Measurements from ENCODE around the gene AFF3. TPM values are rescaled to one million over a fixed set of nuclear protein-coding genes. Genes with fewer than 3 reads are reported as not detected.

AFF3 gene
- total and polyA plus RNA-seq, 2 donors (not counting 3 experiments of a cell fraction or from before 2014, with no cell fraction given) = 0.06 to 0.07 TPM

DNA sequence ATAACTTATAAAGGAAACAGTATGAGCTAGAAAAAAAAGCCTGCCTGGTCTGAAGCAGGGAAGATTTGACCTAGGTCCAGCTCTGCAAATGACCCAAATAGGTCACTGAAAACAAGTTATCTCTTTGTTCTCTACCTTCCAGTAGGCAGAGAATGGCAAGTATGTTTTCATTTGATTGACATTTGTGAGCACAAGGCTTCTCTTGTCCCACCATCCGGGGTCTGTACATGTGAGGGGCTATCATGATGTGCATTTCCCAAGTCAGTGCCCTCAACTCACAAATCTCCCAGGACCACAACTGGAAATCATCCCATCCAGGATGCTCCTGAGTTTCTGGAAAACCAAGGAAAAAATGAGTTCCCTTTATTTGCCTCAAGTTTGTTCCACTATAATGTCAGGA is 309.5 kb downstream of the AFF3 start:
- Histone ChIP-seq H3K27me3 (ENCODE audit: control insufficient read depth in 2 of 2, insufficient read depth in 2 of 2, low read length in 2 of 2) (peaks cover 4 to 5% of the 10 kb centered on the region in 2 experiments), H3K4me1 (ENCODE audit: control insufficient read depth, extremely low read depth, insufficient read depth, low read length) (no peaks in the 10 kb centered on the region), H3K4me2 (ENCODE audit: insufficient read depth, low read length) (no peak overlapping the region), H3K9me3 (replicated peaks; ENCODE audit: control insufficient read depth, insufficient read depth, low read length) (no peaks in the 10 kb centered on the region), H3K36me3 (ENCODE audit: control insufficient read depth in 2 of 2, extremely low read depth in 1 of 2, insufficient read depth in 2 of 2, low read length in 2 of 2) (no peaks in the 10 kb centered on the region), H3K79me2 (ENCODE audit: control insufficient read depth, insufficient read depth, low read length) (no peaks in the 10 kb centered on the region), H3K4me3 (replicated peaks in 1 of 3; ENCODE audit: insufficient read depth in 1 of 3, low read depth in 1 of 3, low read length in 3 of 3) (no peak overlapping the region), H3K9me1 (replicated peaks; ENCODE audit: control insufficient read depth, extremely low read depth, insufficient read depth, low read length) (no peaks in the 10 kb centered on the region), H3K27ac (ENCODE audit: insufficient read depth, low read depth, low read length) (no peak overlapping the region), H2AFZ (ENCODE audit: low read depth, low read length) (no peak overlapping the region), H3K9ac (replicated peaks; ENCODE audit: extremely low read depth, insufficient read depth, low read length) (no peak overlapping the region), H4K20me1 (replicated peaks; ENCODE audit: control insufficient read depth, extremely low read depth, insufficient read depth, low read length) (no peaks in the 10 kb centered on the region)
- BruUV-seq (replicated peaks) = no TSS peak
- POLR2A ChIA-PET = no interaction called here
- dilution Hi-C loops (cut with MboI; ENCODE audit: extremely low pct_ligation_motif_present, low sequenced_read_pairs) = no loop called here
- DNase-seq (ENCODE audit: low read depth, low spot score) (no peak), FAIRE-seq (no peak)
- TF ChIP-seq JUN (IDR thresholded peaks at IDR 0.05; ENCODE audit: borderline replicate concordance, insufficient read depth, insufficient read length, low read depth) (no peak), POLR2A (IDR thresholded peaks at IDR 0.05; ENCODE audit: low read depth, low read length) (no peak), FOS (IDR thresholded peaks at IDR 0.05; ENCODE audit: borderline replicate concordance, insufficient read depth, low read length) (no peak), MYC (IDR thresholded peaks at IDR 0.05; ENCODE audit: low read depth, low read length) (no peak)
- TF ChIP-seq, protein P1, sequence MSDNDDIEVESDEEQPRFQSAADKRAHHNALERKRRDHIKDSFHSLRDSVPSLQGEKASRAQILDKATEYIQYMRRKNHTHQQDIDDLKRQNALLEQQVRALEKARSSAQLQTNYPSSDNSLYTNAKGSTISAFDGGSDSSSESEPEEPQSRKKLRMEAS (IDR thresholded peaks at IDR 0.05; ENCODE audit: insufficient read depth, insufficient read length) = no peak
- intact Hi-C loops (cut with micrococcal nuclease) = no loop called here
- CTCF ChIA-PET = interaction anchor here (0.9 to 1.4 kb wide), 2 partner anchors 10 to 14 kb away, joined by 3 to 5 read pairs; no protein-coding TSS in a partner anchor

DNA sequence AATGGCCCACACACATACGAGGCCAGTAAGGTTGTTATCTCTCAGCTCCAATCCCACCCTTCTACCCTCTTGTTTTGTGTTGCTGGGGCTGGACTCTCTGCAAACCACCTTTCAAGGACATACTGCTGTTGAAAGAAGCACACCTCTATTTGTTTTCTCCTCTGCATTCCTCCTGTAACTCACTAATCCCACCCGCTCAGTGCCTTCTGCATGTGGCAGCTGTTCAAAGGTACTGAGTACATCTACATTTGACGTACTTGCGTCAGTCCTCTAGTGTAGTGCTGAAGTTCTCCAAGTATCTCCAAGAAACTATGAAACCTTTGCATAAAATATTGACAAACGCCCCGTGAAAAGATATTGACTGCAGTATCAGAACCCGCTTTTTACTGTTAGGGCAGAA is 310.6 kb downstream of the AFF3 start:
- no peak overlapping the region for H3K4me2 ChIP-seq (ENCODE audit: insufficient read depth, low read length)
- FAIRE-seq (no peak), DNase-seq (ENCODE audit: low read depth, low spot score) (no peak)
- TF ChIP-seq FOS (IDR thresholded peaks at IDR 0.05; ENCODE audit: borderline replicate concordance, insufficient read depth, low read length) (no peak), EZH2 (IDR thresholded peaks at IDR 0.05; ENCODE audit: borderline replicate concordance, low read depth, low read length, severe bottlenecking) (no peak), JUN (IDR thresholded peaks at IDR 0.05; ENCODE audit: borderline replicate concordance, insufficient read depth, insufficient read length, low read depth) (no peak), POLR2A (IDR thresholded peaks at IDR 0.05; ENCODE audit: low read depth, low read length) (no peak), MYC (IDR thresholded peaks at IDR 0.05; ENCODE audit: low read depth, low read length) (no peak), GATA2 (IDR thresholded peaks at IDR 0.05; ENCODE audit: insufficient read depth, insufficient read length, low read depth, low read length) (no peak), POLR2AphosphoS5 (IDR thresholded peaks at IDR 0.05; ENCODE audit: insufficient read depth, low read depth, low read length) (no peak)
- TF ChIP-seq, protein P2, sequence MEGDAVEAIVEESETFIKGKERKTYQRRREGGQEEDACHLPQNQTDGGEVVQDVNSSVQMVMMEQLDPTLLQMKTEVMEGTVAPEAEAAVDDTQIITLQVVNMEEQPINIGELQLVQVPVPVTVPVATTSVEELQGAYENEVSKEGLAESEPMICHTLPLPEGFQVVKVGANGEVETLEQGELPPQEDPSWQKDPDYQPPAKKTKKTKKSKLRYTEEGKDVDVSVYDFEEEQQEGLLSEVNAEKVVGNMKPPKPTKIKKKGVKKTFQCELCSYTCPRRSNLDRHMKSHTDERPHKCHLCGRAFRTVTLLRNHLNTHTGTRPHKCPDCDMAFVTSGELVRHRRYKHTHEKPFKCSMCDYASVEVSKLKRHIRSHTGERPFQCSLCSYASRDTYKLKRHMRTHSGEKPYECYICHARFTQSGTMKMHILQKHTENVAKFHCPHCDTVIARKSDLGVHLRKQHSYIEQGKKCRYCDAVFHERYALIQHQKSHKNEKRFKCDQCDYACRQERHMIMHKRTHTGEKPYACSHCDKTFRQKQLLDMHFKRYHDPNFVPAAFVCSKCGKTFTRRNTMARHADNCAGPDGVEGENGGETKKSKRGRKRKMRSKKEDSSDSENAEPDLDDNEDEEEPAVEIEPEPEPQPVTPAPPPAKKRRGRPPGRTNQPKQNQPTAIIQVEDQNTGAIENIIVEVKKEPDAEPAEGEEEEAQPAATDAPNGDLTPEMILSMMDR (IDR thresholded peaks at IDR 0.05; ENCODE audit: extremely low read depth in 1 of 2, insufficient read depth in 1 of 2, low read depth in 1 of 2, low read length in 2 of 2) = no peak
- TF ChIP-seq, protein P1 (IDR thresholded peaks at IDR 0.05; ENCODE audit: insufficient read depth, insufficient read length) = no peak
- no peaks in the 10 kb centered on the region for H3K9me3 ChIP-seq (replicated peaks; ENCODE audit: control insufficient read depth, insufficient read depth, low read length)
- H4K20me1 ChIP-seq (replicated peaks; ENCODE audit: control insufficient read depth, extremely low read depth, insufficient read depth, low read length) = no peaks in the 10 kb centered on the region
- no peaks in the 10 kb centered on the region for H3K36me3 ChIP-seq (ENCODE audit: control insufficient read depth in 2 of 2, extremely low read depth in 1 of 2, insufficient read depth in 2 of 2, low read length in 2 of 2)
- H3K27ac ChIP-seq (ENCODE audit: insufficient read depth, low read depth, low read length) = no peak overlapping the region
- H3K9ac ChIP-seq (replicated peaks; ENCODE audit: extremely low read depth, insufficient read depth, low read length) = no peak overlapping the region
- CTCF ChIA-PET = interaction anchor here (0.9 to 3.7 kb wide), 3 partner anchors 11 to 13 kb away, joined by 3 to 17 read pairs (median 5); no protein-coding TSS in a partner anchor
- dilution Hi-C loops (cut with MboI; ENCODE audit: extremely low pct_ligation_motif_present, low sequenced_read_pairs) = no loop called here
- H3K9me1 ChIP-seq (replicated peaks; ENCODE audit: control insufficient read depth, extremely low read depth, insufficient read depth, low read length) = no peaks in the 10 kb centered on the region
- POLR2A ChIA-PET = no interaction called here
- H3K79me2 ChIP-seq (ENCODE audit: control insufficient read depth, insufficient read depth, low read length) = no peaks in the 10 kb centered on the region
- H3K27me3 ChIP-seq (ENCODE audit: control insufficient read depth in 2 of 2, insufficient read depth in 2 of 2, low read length in 2 of 2) = peaks cover 5 to 7% of the 10 kb centered on the region in 2 experiments
- no peak overlapping the region for H2AFZ ChIP-seq (ENCODE audit: low read depth, low read length)
- intact Hi-C loops (cut with micrococcal nuclease) = no loop called here
- no peak overlapping the region for H3K4me3 ChIP-seq (replicated peaks in 1 of 3; ENCODE audit: insufficient read depth in 1 of 3, low read depth in 1 of 3, low read length in 3 of 3)
- no peaks in the 10 kb centered on the region for H3K4me1 ChIP-seq (ENCODE audit: control insufficient read depth, extremely low read depth, insufficient read depth, low read length)
- BruUV-seq (replicated peaks) = no TSS peak
